MV-4-11 (cell line): ENCODE results near the gene SMIM15.
"Not testable (repeated sequence)": the region's sequence is repeated elsewhere in the genome, so short reads cannot be mapped to it uniquely, and the experiment has no call there.

Experiments used
- DNase-seq: peaks from one replicate; lab custom pipeline; 2025; lab: John Stamatoyannopoulos, UW

Gene SMIM15

GRCh38 chr5:61162010-61162831, at the start of gene SMIM15:
Gene SMIM15, minus strand, starts transcription at chr5:61162468. Its CDS starts 2,297 bp downstream, at chr5:61160171.
- peak; percentile 88 for DNase-seq

- DNase-seq, result no peak
These were observed 45.6 kb upstream of the SMIM15 start for GRCh38 chr5:61207884-61208283.

GRCh38 chr5:61205013-61205412, 42.7 kb upstream of the SMIM15 start:
- DNase-seq, result no peak

- DNase-seq, result no peak
These were observed 39.9 kb upstream of the SMIM15 start for GRCh38 chr5:61202213-61202612.

GRCh38 chr5:61200582-61201155, 38.4 kb upstream of the SMIM15 start:
- DNase-seq, result no peak

- no peak for DNase-seq
These were observed 36.3 kb upstream of the SMIM15 start for GRCh38 chr5:61198606-61199005.

GRCh38 chr5:61187826-61188225, 25.6 kb upstream of the SMIM15 start:
- not testable (repeated sequence) for DNase-seq

- DNase-seq, result not testable (repeated sequence)
These were observed 25.1 kb upstream of the SMIM15 start for GRCh38 chr5:61187352-61187751.

GRCh38 chr5:61186634-61187033, 24.4 kb upstream of the SMIM15 start:
- peak; percentile 30 for DNase-seq

GRCh38 chr5:61184708-61185107, 22.4 kb upstream of the SMIM15 start:
- DNase-seq, result no peak

GRCh38 chr5:61183538-61183937, 21.3 kb upstream of the SMIM15 start:
- no peak for DNase-seq

GRCh38 chr5:61182449-61182848, 20.2 kb upstream of the SMIM15 start:
- DNase-seq, result no peak

- DNase-seq, result no peak
These were observed 18.6 kb upstream of the SMIM15 start for GRCh38 chr5:61180886-61181285.

- DNase-seq, result no peak
These were observed 16.4 kb upstream of the SMIM15 start for GRCh38 chr5:61178702-61179101.

- DNase-seq, result peak; percentile 48
These were observed 15.4 kb upstream of the SMIM15 start for GRCh38 chr5:61177716-61178115.

- no peak for DNase-seq
These were observed 14.8 kb upstream of the SMIM15 start for GRCh38 chr5:61177070-61177469.

- no peak for DNase-seq
These were observed 14.4 kb upstream of the SMIM15 start for GRCh38 chr5:61176631-61177030.

GRCh38 chr5:61171479-61171878, 9.2 kb upstream of the SMIM15 start:
- DNase-seq, result no peak

- DNase-seq, result no peak
These were observed 6.7 kb upstream of the SMIM15 start for GRCh38 chr5:61168951-61169350.

- DNase-seq, result peak; percentile 18
These were observed 5.1 kb upstream of the SMIM15 start for GRCh38 chr5:61167382-61167781.

GRCh38 chr5:61163905-61164304, 1.6 kb upstream of the SMIM15 start:
- DNase-seq, result no peak

- peak; percentile 73 for DNase-seq
These were observed 732 bp upstream of the SMIM15 start for GRCh38 chr5:61162832-61163567.

- DNase-seq, result no peak
These were observed 1.8 kb downstream of the SMIM15 start for GRCh38 chr5:61160497-61160896.
